Measurements from ENCODE around the gene ARNT2.

Gene ARNT2

GRCh38 chr15:80458580-80458979 is 54.4 kb downstream of the ARNT2 start:
- H3K4me1 Mint-ChIP-seq (ENCODE audit: low read depth): peaks cover 5% of the 10 kb centered on the region
- H3K27ac Mint-ChIP-seq: no peak overlapping the region
- no peak for DNase-seq (ENCODE audit: low spot score)
- peaks cover 6% of the 10 kb centered on the region for H3K27me3 Mint-ChIP-seq (ENCODE audit: low read depth)
- H3K9me3 Mint-ChIP-seq: no peaks in the 10 kb centered on the region
- no peak overlapping the region for H3K4me3 Mint-ChIP-seq
- H3K36me3 Mint-ChIP-seq (ENCODE audit: low read depth): no peaks in the 10 kb centered on the region

- Mint-ChIP-seq H3K36me3 (ENCODE audit: low read depth) (no peaks in the 10 kb centered on the region), H3K27ac (no peak overlapping the region), H3K27me3 (ENCODE audit: low read depth) (peaks cover 3% of the 10 kb centered on the region), H3K4me3 (no peak overlapping the region), H3K9me3 (no peaks in the 10 kb centered on the region), H3K4me1 (ENCODE audit: low read depth) (peaks cover 5% of the 10 kb centered on the region)
- DNase-seq (ENCODE audit: low spot score): no peak
These were observed 55.2 kb downstream of the ARNT2 start for GRCh38 chr15:80459380-80459779.

- Mint-ChIP-seq H3K9me3 (no peaks in the 10 kb centered on the region), H3K27ac (no peak overlapping the region), H3K4me1 (ENCODE audit: low read depth) (peaks cover 5% of the 10 kb centered on the region), H3K36me3 (ENCODE audit: low read depth) (no peaks in the 10 kb centered on the region), H3K27me3 (ENCODE audit: low read depth) (peaks cover 3% of the 10 kb centered on the region), H3K4me3 (no peak overlapping the region)
- no peak for DNase-seq (ENCODE audit: low spot score)
These were observed 55.6 kb downstream of the ARNT2 start for GRCh38 chr15:80459818-80460217.

- Mint-ChIP-seq H3K36me3 (ENCODE audit: low read depth) (no peaks in the 10 kb centered on the region), H3K4me3 (no peak overlapping the region), H3K4me1 (ENCODE audit: low read depth) (no peaks in the 10 kb centered on the region), H3K27me3 (ENCODE audit: low read depth) (no peaks in the 10 kb centered on the region), H3K27ac (no peak overlapping the region), H3K9me3 (no peaks in the 10 kb centered on the region)
- DNase-seq (ENCODE audit: low spot score): no peak
These were observed 57.3 kb downstream of the ARNT2 start for GRCh38 chr15:80461356-80462095.

- Mint-ChIP-seq H3K4me1 (ENCODE audit: low read depth) (no peaks in the 10 kb centered on the region), H3K27ac (no peak overlapping the region), H3K4me3 (no peak overlapping the region), H3K9me3 (no peaks in the 10 kb centered on the region), H3K36me3 (ENCODE audit: low read depth) (no peaks in the 10 kb centered on the region), H3K27me3 (ENCODE audit: low read depth) (no peaks in the 10 kb centered on the region)
- DNase-seq (ENCODE audit: low spot score): no peak
These were observed 57.9 kb downstream of the ARNT2 start for GRCh38 chr15:80462111-80462510.

- no peak for DNase-seq (ENCODE audit: low spot score)
- no peaks in the 10 kb centered on the region for H3K36me3 Mint-ChIP-seq (ENCODE audit: low read depth)
- H3K9me3 Mint-ChIP-seq: no peaks in the 10 kb centered on the region
- no peak overlapping the region for H3K4me3 Mint-ChIP-seq
- no peaks in the 10 kb centered on the region for H3K27me3 Mint-ChIP-seq (ENCODE audit: low read depth)
- no peaks in the 10 kb centered on the region for H3K4me1 Mint-ChIP-seq (ENCODE audit: low read depth)
- H3K27ac Mint-ChIP-seq: no peak overlapping the region
These were observed 58.8 kb downstream of the ARNT2 start for GRCh38 chr15:80462836-80463512.

GRCh38 chr15:80464951-80465625 is 60.9 kb downstream of the ARNT2 start:
- Mint-ChIP-seq H3K4me1 (ENCODE audit: low read depth) (no peaks in the 10 kb centered on the region), H3K27me3 (ENCODE audit: low read depth) (no peaks in the 10 kb centered on the region), H3K4me3 (no peak overlapping the region), H3K27ac (no peak overlapping the region), H3K36me3 (ENCODE audit: low read depth) (no peaks in the 10 kb centered on the region), H3K9me3 (no peaks in the 10 kb centered on the region)
- no peak for DNase-seq (ENCODE audit: low spot score)

GRCh38 chr15:80465626-80466005 is 61.4 kb downstream of the ARNT2 start:
- Mint-ChIP-seq H3K27ac (no peak overlapping the region), H3K27me3 (ENCODE audit: low read depth) (no peaks in the 10 kb centered on the region), H3K36me3 (ENCODE audit: low read depth) (no peaks in the 10 kb centered on the region), H3K4me1 (ENCODE audit: low read depth) (no peaks in the 10 kb centered on the region), H3K4me3 (no peak overlapping the region), H3K9me3 (no peaks in the 10 kb centered on the region)
- no peak for DNase-seq (ENCODE audit: low spot score)

GRCh38 chr15:80466543-80466942 is 62.4 kb downstream of the ARNT2 start:
- no peaks in the 10 kb centered on the region for H3K9me3 Mint-ChIP-seq
- DNase-seq (ENCODE audit: low spot score): no peak

GRCh38 chr15:80467311-80467714 is 63.1 kb downstream of the ARNT2 start:
- Mint-ChIP-seq H3K9me3 (no peaks in the 10 kb centered on the region), H3K27ac (no peak overlapping the region), H3K4me1 (ENCODE audit: low read depth) (no peaks in the 10 kb centered on the region), H3K4me3 (no peak overlapping the region), H3K27me3 (ENCODE audit: low read depth) (peaks cover 2% of the 10 kb centered on the region), H3K36me3 (ENCODE audit: low read depth) (no peaks in the 10 kb centered on the region)
- DNase-seq (ENCODE audit: low spot score): no peak

More at GRCh38 chr15:80466543-80466942, 62.4 kb downstream of the ARNT2 start:
- Mint-ChIP-seq H3K4me3 (no peak overlapping the region), H3K36me3 (ENCODE audit: low read depth) (no peaks in the 10 kb centered on the region), H3K27ac (no peak overlapping the region), H3K4me1 (ENCODE audit: low read depth) (no peaks in the 10 kb centered on the region), H3K27me3 (ENCODE audit: low read depth) (peaks cover 2% of the 10 kb centered on the region)

GRCh38 chr15:80468796-80469195 is 64.6 kb downstream of the ARNT2 start:
- Mint-ChIP-seq H3K4me1 (ENCODE audit: low read depth) (no peaks in the 10 kb centered on the region), H3K36me3 (ENCODE audit: low read depth) (no peaks in the 10 kb centered on the region), H3K27me3 (ENCODE audit: low read depth) (peaks cover 2% of the 10 kb centered on the region), H3K9me3 (no peaks in the 10 kb centered on the region), H3K4me3 (no peak overlapping the region), H3K27ac (no peak overlapping the region)
- no peak for DNase-seq (ENCODE audit: low spot score)

GRCh38 chr15:80471881-80472280 is 67.7 kb downstream of the ARNT2 start:
- H3K4me3 Mint-ChIP-seq: no peak overlapping the region

GRCh38 chr15:80473286-80474223 is 69.4 kb downstream of the ARNT2 start:
- Mint-ChIP-seq H3K27ac (no peak overlapping the region), H3K4me3 (no peak overlapping the region)
- no peak for DNase-seq (ENCODE audit: low spot score)

More at GRCh38 chr15:80471881-80472280, 67.7 kb downstream of the ARNT2 start:
- peaks cover 7% of the 10 kb centered on the region for H3K9me3 Mint-ChIP-seq
- H3K27ac Mint-ChIP-seq: no peak overlapping the region
- peaks cover 2% of the 10 kb centered on the region for H3K27me3 Mint-ChIP-seq (ENCODE audit: low read depth)
- H3K36me3 Mint-ChIP-seq (ENCODE audit: low read depth): no peaks in the 10 kb centered on the region
- no peak for DNase-seq (ENCODE audit: low spot score)
- H3K4me1 Mint-ChIP-seq (ENCODE audit: low read depth): no peaks in the 10 kb centered on the region

More at GRCh38 chr15:80473286-80474223, 69.4 kb downstream of the ARNT2 start:
- Mint-ChIP-seq H3K9me3 (peaks cover 7% of the 10 kb centered on the region), H3K4me1 (ENCODE audit: low read depth) (no peaks in the 10 kb centered on the region), H3K27me3 (ENCODE audit: low read depth) (peaks cover 2% of the 10 kb centered on the region), H3K36me3 (ENCODE audit: low read depth) (no peaks in the 10 kb centered on the region)
